NCI-H526 (cell line): ENCODE results near the gene IFI27L2.
A peak's percentile ranks its signal among the peaks of the same experiment; 100 is the strongest.

Experiments
- DNase-seq, 2 experiments: peaks; one replicate each; lab custom pipeline; 2025; lab: John Stamatoyannopoulos, UW

IFI27L2 gene

GRCh38 chr14:94152676-94153075, 23.3 kb upstream of the IFI27L2 start:
- no peak for DNase-seq

GRCh38 chr14:94145902-94146527, 16.6 kb upstream of the IFI27L2 start:
- DNase-seq: no peak

- DNase-seq: no peak
These were observed 15.4 kb upstream of the IFI27L2 start for GRCh38 chr14:94144765-94145164.

- no peak for DNase-seq
These were observed 14.3 kb upstream of the IFI27L2 start for GRCh38 chr14:94143711-94144110.

- DNase-seq: no peak
These were observed 13.8 kb upstream of the IFI27L2 start for GRCh38 chr14:94143239-94143638.

- DNase-seq: no peak
These were observed 13.4 kb upstream of the IFI27L2 start for GRCh38 chr14:94142836-94143235.

GRCh38 chr14:94142247-94142646, 12.8 kb upstream of the IFI27L2 start:
- no peak for DNase-seq

GRCh38 chr14:94139421-94139820, 10.0 kb upstream of the IFI27L2 start:
- no peak for DNase-seq

- peak in 1 of 2 experiments; percentile 7 for DNase-seq
These were observed 9.6 kb upstream of the IFI27L2 start for GRCh38 chr14:94139006-94139405.

GRCh38 chr14:94138251-94138650, 8.8 kb upstream of the IFI27L2 start:
- no peak for DNase-seq

- DNase-seq: peak; percentile 74 to 93
These were observed 7.3 kb upstream of the IFI27L2 start for GRCh38 chr14:94136575-94137331.

- DNase-seq: no peak
These were observed 6.1 kb upstream of the IFI27L2 start for GRCh38 chr14:94135476-94135875.

- DNase-seq: peak; percentile 61 to 84
These were observed 3.0 kb upstream of the IFI27L2 start for GRCh38 chr14:94132285-94132887.

- peak; percentile 49 to 72 for DNase-seq
These were observed 482 bp upstream of the IFI27L2 start for GRCh38 chr14:94129758-94130414.

- no peak for DNase-seq
These were observed 1.1 kb downstream of the IFI27L2 start for GRCh38 chr14:94128216-94128839.

GRCh38 chr14:94127330-94127729, 2.1 kb downstream of the IFI27L2 start:
- DNase-seq: no peak

GRCh38 chr14:94126800-94127199, 2.6 kb downstream of the IFI27L2 start:
- DNase-seq: no peak

- no peak for DNase-seq
These were observed 3.1 kb downstream of the IFI27L2 start for GRCh38 chr14:94126419-94126677.

- DNase-seq: no peak
These were observed 3.6 kb downstream of the IFI27L2 start for GRCh38 chr14:94125659-94126418.

- no peak for DNase-seq
These were observed 4.6 kb downstream of the IFI27L2 start for GRCh38 chr14:94124582-94125377.

GRCh38 chr14:94123868-94124267, 5.5 kb downstream of the IFI27L2 start:
- no peak for DNase-seq
